ENCODE measurements around the gene NUP210.

The NUP210 gene

GRCh38 chr3:13318626-13319470 is 101.3 kb downstream of the NUP210 start:
- ATAC-seq (ENCODE audit: insufficient read depth, low read depth), result no peak
- H3K36me3 ChIP-seq (ENCODE audit: insufficient read depth, low read length), result peaks cover 96% of the 10 kb centered on the region
- no peak overlapping the region for H3K4me3 ChIP-seq (ENCODE audit: low read depth in 1 of 2, low read length in 2 of 2)
- no peak for TF ChIP-seq EZH2 (IDR thresholded peaks at IDR 0.05; ENCODE audit: borderline replicate concordance, low read depth, low read length, severe bottlenecking)
- TF ChIP-seq CTCF (IDR thresholded peaks at IDR 0.05; ENCODE audit: borderline replicate concordance, extremely low read depth, low read length, poor library complexity, severe bottlenecking), result no peak
- H4K20me1 ChIP-seq (ENCODE audit: insufficient read depth, low read length), result 0 out of 2 replicates have a peak, but pooled peaks cover 6% of the 10 kb centered on the region
- no peaks in the 10 kb centered on the region for H3K4me1 ChIP-seq (ENCODE audit: insufficient read depth, low read length)
- peak overlapping the region; percentile 45; the same call in 1 of the 2 replicates for H3K27ac ChIP-seq (ENCODE audit: low read length)
- H3K9ac ChIP-seq (ENCODE audit: low read depth, low read length), result no peak overlapping the region
- no peaks in the 10 kb centered on the region for H3K79me2 ChIP-seq (ENCODE audit: insufficient read depth, low read length)
- no peak for DNase-seq
- H3K4me2 ChIP-seq (ENCODE audit: insufficient read depth, low read length), result no peak overlapping the region
- no peaks in the 10 kb centered on the region for H3K9me3 ChIP-seq (ENCODE audit: insufficient read depth, low read length, severe bottlenecking)
- H3K27me3 ChIP-seq (ENCODE audit: insufficient read depth, low read length, poor library complexity), result no peaks in the 10 kb centered on the region
- H2AFZ ChIP-seq (ENCODE audit: low read depth, low read length), result no peak overlapping the region

GRCh38 chr3:13317596-13318320 is 102.4 kb downstream of the NUP210 start:
- H3K4me1 ChIP-seq (ENCODE audit: insufficient read depth, low read length), result no peaks in the 10 kb centered on the region
- H3K27ac ChIP-seq (ENCODE audit: low read length), result no peak overlapping the region
- H3K9ac ChIP-seq (ENCODE audit: low read depth, low read length), result no peak overlapping the region
- no peaks in the 10 kb centered on the region for H3K9me3 ChIP-seq (ENCODE audit: insufficient read depth, low read length, severe bottlenecking)
- ATAC-seq (ENCODE audit: insufficient read depth, low read depth), result no peak
- H3K36me3 ChIP-seq (ENCODE audit: insufficient read depth, low read length), result peaks cover 91% of the 10 kb centered on the region
- no peak for TF ChIP-seq CTCF (IDR thresholded peaks at IDR 0.05; ENCODE audit: borderline replicate concordance, extremely low read depth, low read length, poor library complexity, severe bottlenecking)
- TF ChIP-seq EZH2 (IDR thresholded peaks at IDR 0.05; ENCODE audit: borderline replicate concordance, low read depth, low read length, severe bottlenecking), result no peak
- H2AFZ ChIP-seq (ENCODE audit: low read depth, low read length), result no peak overlapping the region
- H4K20me1 ChIP-seq (ENCODE audit: insufficient read depth, low read length), result 0 out of 2 replicates have a peak, but pooled peaks cover 3% of the 10 kb centered on the region
- no peaks in the 10 kb centered on the region for H3K79me2 ChIP-seq (ENCODE audit: insufficient read depth, low read length)
- no peaks in the 10 kb centered on the region for H3K27me3 ChIP-seq (ENCODE audit: insufficient read depth, low read length, poor library complexity)
- no peak overlapping the region for H3K4me2 ChIP-seq (ENCODE audit: insufficient read depth, low read length)
- no peak overlapping the region for H3K4me3 ChIP-seq (ENCODE audit: low read depth in 1 of 2, low read length in 2 of 2)
- DNase-seq, result no peak

- Histone ChIP-seq H3K27ac (ENCODE audit: low read length) (peak overlapping the region; percentile 54), H2AFZ (ENCODE audit: low read depth, low read length) (no peak overlapping the region), H3K4me1 (ENCODE audit: insufficient read depth, low read length) (no peaks in the 10 kb centered on the region), H3K79me2 (ENCODE audit: insufficient read depth, low read length) (no peaks in the 10 kb centered on the region), H3K9me3 (ENCODE audit: insufficient read depth, low read length, severe bottlenecking) (no peaks in the 10 kb centered on the region), H3K27me3 (ENCODE audit: insufficient read depth, low read length, poor library complexity) (no peaks in the 10 kb centered on the region), H3K9ac (ENCODE audit: low read depth, low read length) (no peak overlapping the region), H3K4me3 (ENCODE audit: low read depth in 1 of 2, low read length in 2 of 2) (no peak overlapping the region), H3K36me3 (ENCODE audit: insufficient read depth, low read length) (peaks cover 79% of the 10 kb centered on the region), H3K4me2 (ENCODE audit: insufficient read depth, low read length) (no peak overlapping the region), H4K20me1 (ENCODE audit: insufficient read depth, low read length) (no peaks in the 10 kb centered on the region)
- no peak for DNase-seq
- no peak for ATAC-seq (ENCODE audit: insufficient read depth, low read depth)
- TF ChIP-seq EZH2 (IDR thresholded peaks at IDR 0.05; ENCODE audit: borderline replicate concordance, low read depth, low read length, severe bottlenecking) (no peak), CTCF (IDR thresholded peaks at IDR 0.05; ENCODE audit: borderline replicate concordance, extremely low read depth, low read length, poor library complexity, severe bottlenecking) (no peak)
Measured at GRCh38 chr3:13316603-13317002, 103.5 kb downstream of the NUP210 start.
